ENCODE measurements around the gene ZNF581.

Gene ZNF581

GRCh38 chr19:55679343-55680257 lies 36.2 kb downstream of the ZNF581 start:
- DNase-seq (ENCODE audit: low read depth in 2 of 2) = no peak

- DNase-seq (ENCODE audit: low read depth in 2 of 2) = no peak
Observed at GRCh38 chr19:55680339-55681130, 37.1 kb downstream of the ZNF581 start.

DNA sequence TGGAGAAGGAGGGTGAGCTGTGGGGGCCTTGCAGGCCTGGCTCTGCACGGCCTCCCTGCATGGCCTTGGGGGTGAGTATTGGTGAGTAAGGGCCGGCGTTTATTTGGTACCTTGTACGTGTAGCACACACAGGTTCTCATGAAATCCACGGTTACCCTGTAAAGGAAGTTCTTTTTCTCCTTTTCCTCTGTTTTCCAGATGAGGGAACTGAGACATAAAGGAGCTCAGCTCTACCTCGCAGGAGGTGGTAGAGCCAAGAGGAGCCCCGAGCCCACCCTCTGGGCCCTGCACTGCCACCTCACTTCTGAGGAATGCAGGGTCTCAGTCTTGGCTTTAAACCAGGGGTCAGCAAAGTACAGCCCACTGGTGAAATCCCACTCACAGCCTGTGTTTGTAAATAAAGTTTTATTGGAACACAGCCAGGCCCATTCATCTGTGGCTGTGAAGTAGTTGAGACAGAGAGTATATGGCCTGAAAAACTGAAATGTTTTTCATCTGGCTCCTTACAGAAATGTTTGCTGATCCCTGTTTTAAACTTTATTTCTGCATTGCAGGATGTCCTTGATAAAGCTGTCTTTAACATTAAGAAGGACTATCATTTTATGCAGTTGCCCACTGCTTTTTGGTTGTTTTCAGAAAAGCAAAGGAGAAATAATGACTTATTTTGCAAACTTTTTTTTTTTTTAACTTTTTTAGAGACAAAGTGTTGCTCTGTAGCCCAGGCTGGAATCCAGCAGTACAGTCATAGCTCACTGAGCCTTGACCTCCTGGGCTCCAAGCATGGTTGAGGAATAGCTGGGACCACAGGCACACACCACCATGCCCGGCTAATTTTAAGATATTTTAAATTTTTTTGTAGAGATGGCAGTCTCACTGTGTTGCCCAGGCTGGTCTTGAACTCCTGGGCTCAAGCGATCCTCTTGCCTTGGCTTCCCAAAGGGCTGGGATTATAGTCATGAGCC lies 38.0 kb downstream of the ZNF581 start:
- no peak for DNase-seq (ENCODE audit: low read depth in 2 of 2)

- DNase-seq (ENCODE audit: low read depth in 2 of 2) = no peak
Observed at GRCh38 chr19:55683449-55684261, 40.2 kb downstream of the ZNF581 start.

DNA sequence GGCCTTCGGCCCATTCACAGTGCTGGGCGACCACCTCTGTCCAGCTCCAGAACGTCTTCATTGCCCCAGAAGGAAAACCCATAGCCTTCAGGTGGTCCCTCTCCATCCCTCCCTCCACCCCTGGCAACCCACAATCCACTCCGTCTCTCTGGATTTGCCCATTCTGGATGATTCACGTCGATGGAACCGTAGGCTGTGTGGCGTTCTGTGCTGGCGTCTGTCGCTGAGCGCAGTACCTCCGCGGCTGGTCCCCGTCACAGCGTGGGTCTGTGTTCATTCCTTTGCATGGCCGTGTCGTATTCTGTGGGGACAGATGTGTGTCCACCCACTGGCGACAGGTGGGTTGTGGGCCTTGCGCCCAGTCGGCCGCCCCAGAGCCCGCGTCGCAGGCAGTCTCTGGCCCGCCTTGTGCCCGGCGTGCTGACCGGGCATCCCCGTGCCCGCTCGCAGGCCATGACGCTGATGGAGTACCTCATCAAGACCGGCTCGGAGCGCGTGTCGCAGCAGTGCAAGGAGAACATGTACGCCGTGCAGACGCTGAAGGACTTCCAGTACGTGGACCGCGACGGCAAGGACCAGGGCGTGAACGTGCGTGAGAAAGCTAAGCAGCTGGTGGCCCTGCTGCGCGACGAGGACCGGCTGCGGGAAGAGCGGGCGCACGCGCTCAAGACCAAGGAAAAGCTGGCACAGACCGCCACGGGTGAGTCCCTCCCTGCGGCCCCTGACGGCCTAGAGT lies 41.7 kb downstream of the ZNF581 start:
- DNase-seq (ENCODE audit: low read depth in 2 of 2) = no peak

- DNase-seq (ENCODE audit: low read depth in 2 of 2) = no peak
Observed at GRCh38 chr19:55685776-55686175, 42.3 kb downstream of the ZNF581 start.

DNA sequence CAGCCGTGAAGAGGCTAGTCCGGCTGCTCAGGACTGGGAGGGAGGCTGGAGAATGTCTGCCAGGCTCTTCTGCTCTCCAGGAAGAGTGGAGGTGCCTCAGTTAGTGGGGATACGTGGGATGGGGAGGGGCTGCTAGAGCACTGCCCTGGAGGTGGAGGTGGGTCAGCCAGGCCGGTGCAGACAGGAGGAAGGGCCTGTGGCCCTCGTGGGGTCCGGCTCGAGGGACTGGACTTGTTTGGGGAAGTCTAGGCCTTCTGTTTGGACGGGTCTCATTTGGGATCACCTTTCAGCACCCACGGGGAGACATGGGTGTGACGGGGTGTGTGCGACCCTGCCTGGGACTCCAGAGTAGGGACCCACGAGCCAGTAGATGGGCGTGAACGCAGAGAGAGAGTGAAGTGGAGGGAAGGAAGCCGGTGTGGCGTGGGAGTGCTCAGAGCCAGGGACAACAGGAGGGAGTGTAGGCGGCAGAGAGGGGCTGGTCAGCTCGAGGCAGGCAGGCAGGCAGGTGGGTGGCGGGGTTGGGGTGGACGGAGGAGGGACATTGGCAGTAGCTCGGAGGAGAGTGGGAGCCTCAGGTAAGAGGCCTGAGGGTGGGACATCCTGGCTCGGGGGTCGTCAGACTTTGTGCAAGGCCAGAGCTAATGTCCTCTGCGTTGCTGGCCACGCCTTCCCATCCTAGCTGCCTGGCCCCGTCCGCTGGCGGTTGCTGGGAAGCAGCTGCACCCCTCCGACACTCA lies 43.0 kb downstream of the ZNF581 start:
- no peak for DNase-seq (ENCODE audit: low read depth in 2 of 2)

GRCh38 chr19:55687281-55688201 lies 44.1 kb downstream of the ZNF581 start:
- DNase-seq (ENCODE audit: low read depth in 2 of 2) = no peak

DNA sequence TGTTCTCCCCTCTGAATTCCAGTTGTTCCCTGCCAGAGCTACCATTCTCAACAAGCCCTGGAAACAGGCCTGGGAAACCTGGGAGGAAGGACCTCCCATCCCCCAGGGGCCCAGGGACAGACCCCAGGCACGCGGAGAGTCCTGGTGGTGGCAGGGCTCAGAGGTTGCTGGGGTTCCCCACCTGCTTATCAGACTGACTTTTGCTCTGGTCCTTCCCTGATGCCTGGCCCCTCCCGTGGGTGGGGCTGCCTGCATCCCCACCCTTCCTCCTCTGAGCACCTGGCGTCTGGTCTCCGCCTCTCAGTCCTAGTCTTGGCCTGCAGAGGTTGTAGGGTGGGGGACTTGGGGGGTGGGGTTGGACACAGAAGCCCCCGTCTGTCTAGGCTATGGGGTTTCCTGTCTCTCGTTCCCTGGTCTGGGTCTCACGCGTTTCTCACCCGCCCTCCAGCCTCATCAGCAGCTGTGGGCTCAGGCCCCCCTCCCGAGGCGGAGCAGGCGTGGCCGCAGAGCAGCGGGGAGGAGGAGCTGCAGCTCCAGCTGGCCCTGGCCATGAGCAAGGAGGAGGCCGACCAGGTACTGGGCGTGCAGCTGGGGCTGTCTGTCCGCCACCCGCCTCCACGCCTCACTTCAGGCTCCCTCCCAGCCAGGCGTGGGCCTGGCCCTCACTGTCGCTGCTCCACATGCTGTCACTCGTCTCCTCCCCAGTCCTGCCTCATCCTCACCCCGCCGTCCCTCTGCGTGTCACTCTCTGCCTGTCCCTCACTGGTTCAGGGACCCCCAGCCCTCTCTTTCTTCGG lies 45.2 kb downstream of the ZNF581 start:
- no peak for DNase-seq (ENCODE audit: low read depth in 2 of 2)

DNA sequence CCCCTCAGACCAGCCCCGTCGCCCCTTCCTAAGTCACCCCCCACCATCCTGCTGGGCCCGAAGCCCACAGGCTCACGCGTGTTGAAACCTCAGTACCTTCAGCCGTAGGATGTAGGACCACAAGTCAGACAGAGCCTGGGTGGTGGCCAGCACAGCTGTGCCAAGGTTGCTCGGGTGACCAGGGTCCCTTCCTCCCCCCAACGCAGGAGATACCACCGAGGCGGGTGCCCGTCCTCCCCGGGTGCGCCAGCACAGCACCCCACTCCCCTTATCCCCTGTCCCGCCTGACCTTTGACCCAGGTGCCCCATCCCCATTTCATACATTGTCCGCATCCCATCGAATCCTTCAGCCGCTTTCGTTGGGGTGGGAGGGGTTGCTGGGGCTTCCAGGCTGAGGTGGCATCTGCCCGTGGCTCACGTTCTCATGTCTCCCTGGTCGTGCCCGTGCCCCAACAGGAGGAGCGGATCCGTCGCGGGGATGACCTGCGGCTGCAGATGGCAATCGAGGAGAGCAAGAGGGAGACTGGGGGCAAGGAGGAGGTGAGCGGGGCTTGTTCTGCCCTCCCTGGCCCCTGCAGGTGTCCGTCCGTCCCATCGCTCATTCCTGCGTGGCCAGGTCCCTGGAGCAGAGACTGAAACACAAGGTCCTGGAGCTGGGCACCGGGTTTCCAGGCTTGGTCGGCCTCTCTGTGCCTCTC lies 46.1 kb downstream of the ZNF581 start:
- no peak for DNase-seq (ENCODE audit: low read depth in 2 of 2)

DNA sequence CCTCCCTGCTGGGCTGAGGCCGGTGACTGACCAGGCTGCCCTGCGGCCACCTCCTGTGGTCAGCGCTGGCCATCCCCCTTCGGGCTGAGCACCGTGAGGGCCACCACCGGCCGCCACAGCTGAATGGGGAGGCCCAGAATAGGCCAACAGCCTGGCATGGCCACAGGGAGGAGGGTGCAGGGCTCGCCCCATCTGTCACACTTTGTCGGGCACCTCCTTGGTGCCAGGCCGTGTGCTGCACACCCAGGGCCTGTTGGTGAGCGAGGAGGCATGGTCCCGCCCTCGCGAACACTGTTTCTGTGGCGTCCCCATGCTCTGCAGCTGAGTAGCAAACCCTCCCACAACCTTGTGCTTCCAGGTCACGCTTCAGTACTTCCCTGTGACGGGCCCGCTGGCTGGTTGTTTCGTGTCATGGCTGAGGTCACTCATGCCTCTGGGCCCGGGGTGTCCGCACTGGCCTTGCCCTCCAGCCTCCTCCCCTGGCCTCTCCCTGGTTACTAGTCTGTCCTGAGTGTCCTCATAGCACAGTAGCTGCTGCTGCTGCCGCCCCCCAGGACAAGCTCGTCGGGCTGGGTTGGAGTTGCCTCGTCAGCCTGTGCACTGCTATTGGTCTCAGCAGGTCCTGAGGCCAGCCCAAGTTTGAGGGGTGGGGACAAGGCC lies 46.8 kb downstream of the ZNF581 start:
- no peak for DNase-seq (ENCODE audit: low read depth in 2 of 2)

DNA sequence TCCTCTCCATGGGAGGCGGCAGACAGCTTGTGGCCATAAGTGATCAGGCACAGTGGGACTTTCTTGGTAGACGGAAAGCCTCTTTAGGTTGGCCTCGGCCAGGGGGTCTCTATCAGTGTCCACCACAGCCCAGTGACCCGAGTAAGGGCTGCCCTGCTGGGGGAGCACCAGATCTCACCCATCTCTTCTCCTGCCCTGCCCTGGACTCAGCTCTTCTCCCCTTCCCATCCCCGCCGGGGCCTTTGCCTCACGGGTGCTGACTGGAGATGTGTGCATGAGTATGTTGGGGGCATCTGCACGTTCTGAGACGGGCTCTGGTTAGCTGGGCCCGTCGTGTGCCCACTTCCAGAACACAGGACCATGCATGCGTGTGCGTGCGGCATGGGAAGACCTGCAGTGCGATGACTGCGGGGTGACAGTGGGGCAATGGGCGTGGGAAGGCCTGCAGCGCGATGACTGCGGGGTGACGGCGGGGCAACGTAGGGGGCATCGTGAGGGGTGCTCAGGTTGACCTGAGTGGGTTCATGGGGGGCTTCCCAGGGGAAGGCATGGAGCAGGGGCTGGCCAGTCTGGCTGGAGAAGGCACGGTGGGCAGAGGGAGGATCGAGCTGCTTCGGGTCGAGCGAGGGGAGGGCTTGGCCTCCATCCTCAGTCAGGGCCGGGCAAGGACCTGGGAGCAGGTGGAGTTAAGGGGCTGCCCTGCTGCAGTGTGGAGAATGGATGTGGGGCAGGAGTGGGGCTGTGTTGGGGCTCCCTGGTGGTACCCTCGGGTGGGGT lies 47.5 kb downstream of the ZNF581 start:
- no peak for DNase-seq (ENCODE audit: low read depth in 2 of 2)

- DNase-seq (ENCODE audit: low read depth in 2 of 2) = no peak
Observed at GRCh38 chr19:55691561-55692481, 48.4 kb downstream of the ZNF581 start.

DNA sequence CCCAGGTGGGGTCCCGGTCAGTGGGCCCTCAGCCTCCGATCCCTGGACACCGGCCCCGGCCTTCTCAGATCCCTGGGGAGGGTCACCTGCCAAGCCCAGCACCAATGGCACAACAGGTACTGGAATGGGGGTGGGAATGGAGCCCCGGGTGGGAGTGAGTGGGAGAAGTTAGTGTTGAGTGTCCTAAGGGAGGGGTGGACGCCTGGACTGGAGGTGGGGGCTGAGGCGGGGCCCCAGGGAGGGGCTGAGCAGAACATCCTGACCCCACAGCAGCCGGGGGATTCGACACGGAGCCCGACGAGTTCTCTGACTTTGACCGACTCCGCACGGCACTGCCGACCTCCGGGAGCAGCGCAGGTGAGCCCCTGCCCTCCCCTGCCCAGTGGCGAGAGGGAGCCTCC lies 49.2 kb downstream of the ZNF581 start:
- DNase-seq (ENCODE audit: low read depth in 2 of 2) = no peak
